Effector memory CD4-positive, alpha-beta T cell (primary cell): ENCODE results near the gene DDX42.

ENCODE experiments used
- DNase-seq, 3 donors: peaks; one replicate each; pipeline ENCODE4 v3.0.0-alpha.2; 2020
- H3K27ac ChIP-seq: 2 replicates; pipeline ENCODE4 v1.7.0; 2013; ENCODE audit warnings: mild to moderate bottlenecking, low read length, moderate library complexity; ENCODE audit not compliant: insufficient read depth, poor library complexity, severe bottlenecking
- H3K27me3 ChIP-seq: replicated peaks from 2 replicates; pipeline ENCODE4 v1.7.0; 2013; ENCODE audit warnings: mild to moderate bottlenecking, low read length; ENCODE audit not compliant: insufficient read depth, control insufficient read depth, poor library complexity, severe bottlenecking
- H3K36me3 ChIP-seq: 2 replicates; pipeline ENCODE4 v1.7.0; 2013; ENCODE audit warnings: mild to moderate bottlenecking, low read length, moderate library complexity; ENCODE audit not compliant: control insufficient read depth, insufficient read depth
- H3K4me1 ChIP-seq: 2 replicates; pipeline ENCODE4 v1.7.0; 2013; ENCODE audit warnings: low read length, mild to moderate bottlenecking; ENCODE audit not compliant: control insufficient read depth, insufficient read depth, poor library complexity, severe bottlenecking
- H3K4me3 ChIP-seq: 2 replicates; pipeline ENCODE4 v1.7.0; 2013; ENCODE audit warnings: low read length, low read depth, mild to moderate bottlenecking; ENCODE audit not compliant: insufficient read depth, poor library complexity, severe bottlenecking
- H3K9me3 ChIP-seq: 2 replicates; pipeline ENCODE4 v1.7.0; 2013; ENCODE audit warnings: mild to moderate bottlenecking, low read length, moderate library complexity; ENCODE audit not compliant: control insufficient read depth
- total RNA-seq, 3 donors: gene quantifications; one replicate each; lab custom pipeline; 2026; lab: John Stamatoyannopoulos, UW

The DDX42 gene
- total RNA-seq: 82.5 to 131 (median 104) reads per million in 3 donors

GRCh38 chr17:63774141-63774968, at the start of gene DDX42:
Gene DDX42 (plus strand): TSS chr17:63774170. CDS start chr17:63787050, 12,880 bp downstream.
- peak in 2 of 3 donors; percentile 87 to 89 for DNase-seq
- H3K27me3 ChIP-seq: no peaks in the 10 kb centered on the region

GRCh38 chr17:63735691-63736090, 38.3 kb upstream of the DDX42 start:
- Histone ChIP-seq H3K4me3 (no peak overlapping the region), H3K4me1 (peaks cover 7% of the 10 kb centered on the region), H3K27ac (no peak overlapping the region), H3K9me3 (no peaks in the 10 kb centered on the region), H3K27me3 (no peaks in the 10 kb centered on the region), H3K36me3 (no peaks in the 10 kb centered on the region)
- DNase-seq: no peak

More at GRCh38 chr17:63774141-63774968, at the start of gene DDX42:
- H3K36me3 ChIP-seq: peaks cover 14% of the 10 kb centered on the region
- peak within 1 kb of the TSS; percentile 85 for H3K4me3 ChIP-seq
- H3K9me3 ChIP-seq: no peaks in the 10 kb centered on the region
- H3K27ac ChIP-seq: peak within 1 kb of the TSS; percentile 95
- H3K4me1 ChIP-seq: peaks cover 32% of the 10 kb centered on the region

GRCh38 chr17:63740464-63741142, 33.4 kb upstream of the DDX42 start:
- H3K4me3 ChIP-seq: peak overlapping the region; percentile 74
- no peaks in the 10 kb centered on the region for H3K27me3 ChIP-seq
- H3K4me1 ChIP-seq: peaks cover 8% of the 10 kb centered on the region
- H3K36me3 ChIP-seq: no peaks in the 10 kb centered on the region
- peak overlapping the region; percentile 91 for H3K27ac ChIP-seq
- DNase-seq: no peak
- no peaks in the 10 kb centered on the region for H3K9me3 ChIP-seq

GRCh38 chr17:63741143-63741407, 32.9 kb upstream of the DDX42 start:
- no peak for DNase-seq
- Histone ChIP-seq H3K4me1 (peaks cover 8% of the 10 kb centered on the region), H3K4me3 (peak overlapping the region; percentile 74)

GRCh38 chr17:63741408-63742173, 32.4 kb upstream of the DDX42 start, which contains the start of gene STRADA:
Gene STRADA (minus strand): TSS chr17:63741799. CDS start chr17:63728369, 13,430 bp downstream.
- Histone ChIP-seq H3K4me3 (peak within 1 kb of the TSS; percentile 74), H3K36me3 (no peaks in the 10 kb centered on the region), H3K27ac (peak within 1 kb of the TSS; percentile 91), H3K4me1 (peaks cover 8% of the 10 kb centered on the region), H3K27me3 (no peaks in the 10 kb centered on the region), H3K9me3 (no peaks in the 10 kb centered on the region)
- DNase-seq: peak; percentile 97 to 98 (median 97)

More at GRCh38 chr17:63741143-63741407, 32.9 kb upstream of the DDX42 start:
- H3K9me3 ChIP-seq: no peaks in the 10 kb centered on the region
- H3K27ac ChIP-seq: peak overlapping the region; percentile 91
- H3K27me3 ChIP-seq: no peaks in the 10 kb centered on the region
- no peaks in the 10 kb centered on the region for H3K36me3 ChIP-seq

GRCh38 chr17:63751806-63752205, 22.2 kb upstream of the DDX42 start:
- Histone ChIP-seq H3K27ac (peak overlapping the region; percentile 8), H3K36me3 (peaks cover 30% of the 10 kb centered on the region)
- DNase-seq: no peak

GRCh38 chr17:63752707-63753106, 21.3 kb upstream of the DDX42 start:
- no peaks in the 10 kb centered on the region for H3K4me1 ChIP-seq
- no peak overlapping the region for H3K27ac ChIP-seq
- H3K36me3 ChIP-seq: peaks cover 30% of the 10 kb centered on the region
- H3K9me3 ChIP-seq: no peaks in the 10 kb centered on the region
- no peaks in the 10 kb centered on the region for H3K27me3 ChIP-seq
- DNase-seq: no peak
- H3K4me3 ChIP-seq: no peak overlapping the region

More at GRCh38 chr17:63751806-63752205, 22.2 kb upstream of the DDX42 start:
- Histone ChIP-seq H3K4me1 (no peaks in the 10 kb centered on the region), H3K4me3 (peak overlapping the region; percentile 2), H3K9me3 (no peaks in the 10 kb centered on the region), H3K27me3 (no peaks in the 10 kb centered on the region)

- H3K27ac ChIP-seq: no peak overlapping the region
- no peak for DNase-seq
These were observed 20.8 kb upstream of the DDX42 start for GRCh38 chr17:63753215-63753614.

GRCh38 chr17:63754046-63754445, 19.9 kb upstream of the DDX42 start:
- no peak for DNase-seq
- Histone ChIP-seq H3K9me3 (no peaks in the 10 kb centered on the region), H3K4me3 (no peak overlapping the region), H3K27ac (no peak overlapping the region), H3K36me3 (peaks cover 28% of the 10 kb centered on the region), H3K27me3 (no peaks in the 10 kb centered on the region), H3K4me1 (no peaks in the 10 kb centered on the region)

More at GRCh38 chr17:63753215-63753614, 20.8 kb upstream of the DDX42 start:
- Histone ChIP-seq H3K36me3 (peaks cover 28% of the 10 kb centered on the region), H3K27me3 (no peaks in the 10 kb centered on the region), H3K4me1 (no peaks in the 10 kb centered on the region), H3K4me3 (no peak overlapping the region), H3K9me3 (no peaks in the 10 kb centered on the region)
